DMS114 treated with DMSO at 0.1 percent for 48 hours (cell line): ENCODE results near the gene UBE2E2.

Experiments
- DNase-seq: peaks from one replicate; lab custom pipeline; 2025; ENCODE audit not compliant: unreplicated experiment; lab: John Stamatoyannopoulos, UW

Gene UBE2E2

GRCh38 chr3:23192816-23193215 lies 10.3 kb upstream of the UBE2E2 start:
- DNase-seq: no peak

- no peak for DNase-seq
Observed at GRCh38 chr3:23193831-23194230, 9.3 kb upstream of the UBE2E2 start.

- no peak for DNase-seq
Observed at GRCh38 chr3:23198801-23199200, 4.3 kb upstream of the UBE2E2 start.

GRCh38 chr3:23199649-23200048 lies 3.5 kb upstream of the UBE2E2 start:
- DNase-seq: no peak

GRCh38 chr3:23201154-23201838 lies 1.8 kb upstream of the UBE2E2 start:
- DNase-seq: no peak

- no peak for DNase-seq
Observed at GRCh38 chr3:23202203-23202920, 765 bp upstream of the UBE2E2 start.

- no peak for DNase-seq
Observed at GRCh38 chr3:23203708-23204330, 692 bp downstream of the UBE2E2 start.

- no peak for DNase-seq
Observed at GRCh38 chr3:23206366-23206765, 3.2 kb downstream of the UBE2E2 start.

GRCh38 chr3:23209103-23209502 lies 6.0 kb downstream of the UBE2E2 start:
- DNase-seq: no peak

GRCh38 chr3:23209747-23210487 lies 6.8 kb downstream of the UBE2E2 start:
- DNase-seq: no peak

GRCh38 chr3:23213813-23214212 lies 10.7 kb downstream of the UBE2E2 start:
- DNase-seq: no peak

GRCh38 chr3:23217872-23218554 lies 14.9 kb downstream of the UBE2E2 start:
- no peak for DNase-seq

GRCh38 chr3:23219117-23219516 lies 16.0 kb downstream of the UBE2E2 start:
- no peak for DNase-seq

GRCh38 chr3:23219552-23219951 lies 16.4 kb downstream of the UBE2E2 start:
- DNase-seq: no peak

GRCh38 chr3:23221136-23221535 lies 18.0 kb downstream of the UBE2E2 start:
- DNase-seq: no peak

GRCh38 chr3:23232016-23232415 lies 28.9 kb downstream of the UBE2E2 start:
- no peak for DNase-seq

GRCh38 chr3:23232854-23233253 lies 29.7 kb downstream of the UBE2E2 start:
- no peak for DNase-seq

GRCh38 chr3:23235264-23235663 lies 32.1 kb downstream of the UBE2E2 start:
- DNase-seq: no peak

- DNase-seq: no peak
Observed at GRCh38 chr3:23236890-23237289, 33.8 kb downstream of the UBE2E2 start.

GRCh38 chr3:23238156-23238555 lies 35.0 kb downstream of the UBE2E2 start:
- no peak for DNase-seq

GRCh38 chr3:23238578-23238977 lies 35.5 kb downstream of the UBE2E2 start:
- no peak for DNase-seq
